RWPE2 (cell line): ENCODE measurements around the gene ACADL.
A peak's percentile ranks its signal among the peaks of the same experiment; 100 is the strongest.
"Not testable (repeated sequence)": the region's sequence is repeated elsewhere in the genome, so short reads cannot be mapped to it uniquely, and the experiment has no call there.

Experiments
- ATAC-seq: fragments of 200-7000 bp; cut with Tn5 transposase; 3 replicates; pipeline ENCODE4 v1.9.1; 2021; ENCODE audit warnings: low read depth
- DNase-seq: peaks from one replicate; pipeline ENCODE4 v3.0.0-alpha.2; 2020; ENCODE audit warnings: low spot score
- H3K27ac ChIP-seq: fragments of 450-650 bp; 2 replicates; pipeline ENCODE4 v1.5.1; 2017; ENCODE audit warnings: mild to moderate bottlenecking; ENCODE audit not compliant: poor library complexity, severe bottlenecking
- H3K27me3 ChIP-seq: fragments of 250-450 bp; sonication (Bioruptor Pico); 2 replicates; pipeline ENCODE4 v1.5.1; 2021; ENCODE audit warnings: mild to moderate bottlenecking, moderate library complexity; ENCODE audit not compliant: insufficient read depth, poor library complexity, severe bottlenecking
- H3K36me3 ChIP-seq: fragments of 250-450 bp; sonication (Bioruptor Pico); 2 replicates; pipeline ENCODE4 v1.5.1; 2020; ENCODE audit warnings: low read depth, mild to moderate bottlenecking, moderate library complexity
- H3K4me1 ChIP-seq: fragments of 250-450 bp; sonication (Bioruptor Pico); 2 replicates; pipeline ENCODE4 v1.5.1; 2021; ENCODE audit warnings: mild to moderate bottlenecking, moderate library complexity; ENCODE audit not compliant: insufficient read depth, poor library complexity, severe bottlenecking
- H3K4me3 ChIP-seq: fragments of 250-450 bp; sonication (Bioruptor Pico); 2 replicates; pipeline ENCODE4 v1.5.1; 2021; ENCODE audit warnings: mild to moderate bottlenecking, moderate library complexity; ENCODE audit not compliant: severe bottlenecking
- H3K9me3 ChIP-seq: fragments of 250-450 bp; sonication (Bioruptor Pico); 2 replicates; pipeline ENCODE4 v1.5.1; 2021; ENCODE audit warnings: mild to moderate bottlenecking, moderate library complexity; ENCODE audit not compliant: severe bottlenecking
- CTCF ChIP-seq: fragments of 450-650 bp; IDR thresholded peaks from one replicate; pipeline ENCODE4 v1.5.1; 2017; ENCODE audit warnings: mild to moderate bottlenecking, moderate library complexity; ENCODE audit not compliant: poor library complexity, severe bottlenecking

Gene ACADL

GRCh38 chr2:210189452-210190138 is 35.7 kb downstream of the ACADL start:
- peaks cover 12% of the 10 kb centered on the region for H3K4me1 ChIP-seq
- DNase-seq: no peak
- no peak for TF ChIP-seq CTCF
- H3K27me3 ChIP-seq: no peaks in the 10 kb centered on the region
- H3K27ac ChIP-seq: no peak overlapping the region
- no peak overlapping the region for H3K4me3 ChIP-seq
- H3K9me3 ChIP-seq: no peaks in the 10 kb centered on the region
- H3K36me3 ChIP-seq: no peaks in the 10 kb centered on the region
- ATAC-seq: no peak

- Histone ChIP-seq H3K9me3 (no peaks in the 10 kb centered on the region), H3K27me3 (no peaks in the 10 kb centered on the region), H3K4me1 (peaks cover 12% of the 10 kb centered on the region), H3K36me3 (no peaks in the 10 kb centered on the region), H3K27ac (no peak overlapping the region), H3K4me3 (no peak overlapping the region)
- peak; percentile 58 for ATAC-seq
- no peak for DNase-seq
- no peak for TF ChIP-seq CTCF
These were observed 36.5 kb downstream of the ACADL start for GRCh38 chr2:210188755-210189154.

GRCh38 chr2:210188190-210188589 is 37.1 kb downstream of the ACADL start:
- ATAC-seq (no peak), DNase-seq (no peak)
- Histone ChIP-seq H3K4me1 (peaks cover 12% of the 10 kb centered on the region), H3K27me3 (no peaks in the 10 kb centered on the region), H3K27ac (no peak overlapping the region), H3K36me3 (no peaks in the 10 kb centered on the region), H3K9me3 (no peaks in the 10 kb centered on the region), H3K4me3 (no peak overlapping the region)
- TF ChIP-seq CTCF: no peak

GRCh38 chr2:210183936-210184335 is 41.3 kb downstream of the ACADL start:
- H3K27me3 ChIP-seq, DNase-seq, H3K36me3 ChIP-seq, H3K9me3 ChIP-seq, ATAC-seq, H3K27ac ChIP-seq, H3K4me3 ChIP-seq: not testable (repeated sequence)
- peaks cover 10% of the 10 kb centered on the region for H3K4me1 ChIP-seq

- H3K27me3 ChIP-seq, ATAC-seq, H3K36me3 ChIP-seq, H3K9me3 ChIP-seq, H3K4me1 ChIP-seq, DNase-seq, H3K27ac ChIP-seq, H3K4me3 ChIP-seq: not testable (repeated sequence)
These were observed 43.6 kb downstream of the ACADL start for GRCh38 chr2:210181606-210182088.

GRCh38 chr2:210181033-210181605 is 44.1 kb downstream of the ACADL start:
- H3K4me3 ChIP-seq, H3K27me3 ChIP-seq, ATAC-seq, H3K9me3 ChIP-seq, DNase-seq, H3K4me1 ChIP-seq, H3K27ac ChIP-seq, H3K36me3 ChIP-seq: not testable (repeated sequence)
